Measurements from ENCODE around the gene SMTNL2.
"Not testable (repeated sequence)": the region's sequence is repeated elsewhere in the genome, so short reads cannot be mapped to it uniquely, and the experiment has no call there.

SMTNL2 gene

GRCh38 chr17:4604736-4605135 lies 20.4 kb downstream of the SMTNL2 start:
- DNase-seq, result not testable (repeated sequence)

- DNase-seq, result no peak
These were observed 21.5 kb downstream of the SMTNL2 start for GRCh38 chr17:4605826-4606225.

GRCh38 chr17:4607261-4607741 lies 23.0 kb downstream of the SMTNL2 start:
- DNase-seq, result no peak

GRCh38 chr17:4607773-4608187 lies 23.5 kb downstream of the SMTNL2 start:
- DNase-seq, result no peak

- DNase-seq, result no peak
These were observed 25.4 kb downstream of the SMTNL2 start for GRCh38 chr17:4609761-4610160.

GRCh38 chr17:4610162-4610561 lies 25.8 kb downstream of the SMTNL2 start:
- DNase-seq, result no peak

- DNase-seq, result no peak
These were observed 26.3 kb downstream of the SMTNL2 start for GRCh38 chr17:4610656-4611055.

- DNase-seq, result peak; percentile 63
These were observed 32.1 kb downstream of the SMTNL2 start for GRCh38 chr17:4616476-4616875.

GRCh38 chr17:4617090-4617489 lies 32.8 kb downstream of the SMTNL2 start:
- DNase-seq, result no peak

GRCh38 chr17:4617590-4618351 lies 33.4 kb downstream of the SMTNL2 start:
- DNase-seq, result no peak

- no peak for DNase-seq
These were observed 36.3 kb downstream of the SMTNL2 start for GRCh38 chr17:4620531-4621101.

GRCh38 chr17:4622375-4622774 lies 38.0 kb downstream of the SMTNL2 start:
- DNase-seq, result no peak

GRCh38 chr17:4623249-4623648 lies 38.9 kb downstream of the SMTNL2 start:
- DNase-seq, result no peak

GRCh38 chr17:4624451-4624911 lies 40.2 kb downstream of the SMTNL2 start:
- not testable (repeated sequence) for DNase-seq

GRCh38 chr17:4625181-4625617 lies 40.9 kb downstream of the SMTNL2 start:
- DNase-seq, result no peak

GRCh38 chr17:4626734-4627256 lies 42.5 kb downstream of the SMTNL2 start:
- DNase-seq, result no peak

GRCh38 chr17:4631431-4631830 lies 47.1 kb downstream of the SMTNL2 start:
- DNase-seq, result no peak

- DNase-seq, result no peak
These were observed 47.7 kb downstream of the SMTNL2 start for GRCh38 chr17:4631836-4632580.

- no peak for DNase-seq
These were observed 48.2 kb downstream of the SMTNL2 start for GRCh38 chr17:4632581-4632920.

- no peak for DNase-seq
These were observed 49.3 kb downstream of the SMTNL2 start for GRCh38 chr17:4633643-4634042.

- DNase-seq, result no peak
These were observed 50.6 kb downstream of the SMTNL2 start for GRCh38 chr17:4634976-4635375.

GRCh38 chr17:4635823-4636375 lies 51.6 kb downstream of the SMTNL2 start:
- DNase-seq, result peak; percentile 19

GRCh38 chr17:4636474-4637100 lies 52.3 kb downstream of the SMTNL2 start:
- no peak for DNase-seq
